Fibroblast of skin of back (primary cell): Measurements from ENCODE around the gene FRAT2.
"Not testable (repeated sequence)": the region's sequence is repeated elsewhere in the genome, so short reads cannot be mapped to it uniquely, and the experiment has no call there.

Source experiments
- DNase-seq: peaks from one replicate; pipeline ENCODE4 v3.0.0-alpha.2; 2013

The FRAT2 gene

DNA sequence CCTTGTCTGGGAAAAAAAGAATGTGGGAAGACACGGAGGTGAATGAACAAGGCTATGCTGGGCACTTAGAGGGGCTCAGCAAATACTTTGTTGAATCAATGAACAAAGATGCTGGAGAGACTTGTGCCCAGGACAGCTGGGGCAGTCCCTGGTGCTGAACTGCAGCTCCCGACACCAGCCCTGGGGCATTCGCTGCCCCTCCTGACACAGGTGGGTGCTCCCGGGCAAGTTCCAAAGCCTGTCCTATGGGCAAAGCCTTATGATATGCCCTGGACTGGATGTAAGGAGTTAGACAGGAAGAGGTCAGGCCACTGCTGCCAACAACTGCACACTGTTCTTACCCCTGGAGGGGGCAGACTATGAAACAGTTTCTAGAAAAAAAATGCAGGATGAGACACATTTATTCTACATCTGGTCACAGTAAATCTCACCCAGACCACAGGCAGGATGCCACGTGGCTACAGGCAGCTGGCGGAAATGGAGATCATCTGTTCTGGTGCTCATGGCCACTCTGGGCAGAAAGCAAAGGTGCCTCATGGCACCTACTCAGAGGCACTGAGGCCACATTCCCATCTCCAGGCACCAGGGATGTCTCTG lies 21.9 kb upstream of the FRAT2 start:
- no peak for DNase-seq

DNA sequence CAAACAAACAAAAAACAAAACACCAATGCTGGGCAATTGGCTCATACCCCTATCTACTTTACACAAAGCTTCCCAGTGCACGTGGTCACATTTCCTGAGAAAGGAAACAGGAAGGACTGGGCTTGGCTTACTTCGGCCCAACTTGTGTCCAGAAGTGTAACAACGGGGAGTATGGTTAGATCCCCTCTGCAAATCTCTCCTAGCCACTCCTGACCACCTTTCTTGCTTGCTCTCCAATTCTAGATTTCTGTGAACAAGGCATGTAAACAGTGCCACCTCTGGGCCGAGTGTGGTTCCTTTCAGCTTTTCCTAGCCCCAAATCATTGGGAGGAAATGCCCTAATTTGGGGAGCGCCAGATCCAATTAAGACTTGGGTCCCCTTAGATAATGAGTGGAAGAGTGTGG lies 21.0 kb upstream of the FRAT2 start:
- no peak for DNase-seq

DNA sequence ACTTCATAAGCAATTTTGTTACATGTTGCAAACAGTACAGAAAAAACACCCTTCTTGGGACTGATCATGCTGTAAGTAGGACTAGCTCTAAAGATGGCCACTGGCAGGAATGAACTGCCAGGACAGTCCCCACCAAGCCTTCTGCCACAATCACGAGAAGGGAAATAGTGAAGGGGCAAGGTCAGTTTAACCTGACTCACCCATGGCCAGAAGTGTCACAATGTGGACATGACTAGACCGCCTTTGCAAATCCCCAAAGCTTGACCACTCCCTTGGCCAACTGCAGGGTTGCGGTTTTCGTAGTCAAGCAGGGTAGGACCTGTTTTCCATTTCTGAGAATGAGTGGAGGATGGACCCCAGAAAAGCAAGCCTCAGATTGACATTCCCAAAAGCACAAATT lies 19.4 kb upstream of the FRAT2 start:
- DNase-seq = no peak

DNA sequence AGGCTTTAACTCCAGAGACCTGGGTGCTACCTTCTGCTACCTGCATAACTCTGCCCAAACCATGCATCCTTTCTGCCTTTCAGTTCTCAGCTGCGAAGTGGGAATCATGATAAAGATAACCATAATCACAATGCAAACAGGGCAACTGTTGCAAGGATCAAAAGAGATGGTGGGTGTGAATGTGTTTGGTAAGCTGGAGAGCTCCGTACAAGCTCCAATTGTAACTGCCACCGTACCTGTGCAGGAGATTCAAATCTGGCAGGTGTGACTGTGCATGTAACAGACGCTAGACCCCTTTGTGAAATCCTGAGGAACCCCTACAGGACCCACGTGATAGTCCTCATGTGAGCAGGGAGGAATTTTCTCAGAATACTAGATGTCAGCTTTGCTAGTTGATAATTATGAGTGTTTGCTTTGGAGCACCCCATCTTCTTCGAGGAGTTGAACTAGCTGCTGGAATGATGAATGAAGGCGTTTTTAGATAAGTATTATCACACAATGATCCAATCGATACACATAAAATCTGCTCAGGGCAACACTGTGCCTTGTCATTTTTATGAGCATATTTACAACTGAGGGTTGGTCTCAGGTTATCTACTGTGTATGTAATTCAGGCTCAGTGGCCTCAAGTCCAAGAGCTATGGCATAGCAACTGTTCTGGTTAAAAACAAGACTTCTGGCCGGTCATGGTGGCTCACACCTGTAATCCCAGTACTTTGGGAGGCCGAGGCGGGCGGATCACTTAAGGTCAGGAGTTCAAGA lies 15.4 kb upstream of the FRAT2 start:
- no peak for DNase-seq

DNA sequence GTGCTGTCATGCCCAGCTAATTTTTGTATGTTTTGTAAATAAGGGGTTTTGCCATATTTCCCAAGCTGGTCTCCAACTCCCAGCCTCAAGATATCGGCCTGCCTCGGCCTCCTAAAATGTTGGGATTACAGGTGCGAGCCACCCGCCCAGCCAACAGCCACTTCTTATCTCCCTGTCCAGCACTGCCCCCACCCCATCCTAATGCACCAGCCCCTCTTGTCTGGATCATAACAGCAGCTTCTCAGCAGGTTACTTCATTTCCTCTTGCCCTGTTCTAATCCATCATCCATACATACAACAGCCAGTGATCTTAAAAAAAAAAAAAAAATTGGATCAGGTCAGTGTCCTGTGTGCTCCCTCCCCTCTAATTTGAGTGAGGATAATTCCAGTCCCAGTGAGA lies 12.8 kb upstream of the FRAT2 start:
- DNase-seq = no peak

DNA sequence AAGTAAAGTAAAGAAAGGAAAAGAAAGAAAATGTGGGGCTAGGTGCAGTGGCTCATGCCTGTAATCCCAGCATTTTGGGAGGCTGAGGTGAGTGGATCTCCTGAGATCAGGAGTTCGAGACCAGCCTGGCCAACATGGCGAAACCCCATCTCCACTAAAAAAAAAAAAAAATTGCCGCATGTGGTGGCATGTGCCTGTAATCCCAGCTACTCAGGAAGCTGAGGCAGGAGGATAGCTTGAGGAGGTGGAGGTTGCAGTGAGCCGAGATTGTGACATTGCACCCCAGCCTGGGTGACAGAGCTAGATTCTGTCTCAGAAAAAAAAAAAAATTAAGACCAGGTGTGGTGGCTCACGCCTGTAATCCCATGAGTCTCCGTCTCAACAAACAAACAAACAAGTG lies 9.1 kb upstream of the FRAT2 start:
- not testable (repeated sequence) for DNase-seq

DNA sequence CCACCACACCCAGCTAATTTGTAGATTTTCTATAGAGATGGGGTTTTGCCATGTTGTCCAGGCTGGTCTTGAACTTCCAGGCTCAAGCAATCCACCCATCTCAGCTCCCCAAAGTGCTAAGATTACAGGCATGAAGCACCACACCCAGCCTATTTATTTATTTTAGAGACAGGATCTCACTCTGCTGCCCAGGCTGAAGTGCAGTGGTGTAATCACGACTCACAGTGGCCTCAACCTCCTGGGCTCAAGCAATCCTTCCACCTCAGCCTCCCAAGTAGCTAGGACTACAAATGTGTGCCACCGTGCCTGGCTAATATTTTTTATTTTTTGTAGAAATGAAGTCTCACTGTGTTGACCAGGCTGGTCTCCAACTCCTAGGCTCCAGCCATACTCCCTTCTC lies 6.9 kb upstream of the FRAT2 start:
- no peak for DNase-seq

DNA sequence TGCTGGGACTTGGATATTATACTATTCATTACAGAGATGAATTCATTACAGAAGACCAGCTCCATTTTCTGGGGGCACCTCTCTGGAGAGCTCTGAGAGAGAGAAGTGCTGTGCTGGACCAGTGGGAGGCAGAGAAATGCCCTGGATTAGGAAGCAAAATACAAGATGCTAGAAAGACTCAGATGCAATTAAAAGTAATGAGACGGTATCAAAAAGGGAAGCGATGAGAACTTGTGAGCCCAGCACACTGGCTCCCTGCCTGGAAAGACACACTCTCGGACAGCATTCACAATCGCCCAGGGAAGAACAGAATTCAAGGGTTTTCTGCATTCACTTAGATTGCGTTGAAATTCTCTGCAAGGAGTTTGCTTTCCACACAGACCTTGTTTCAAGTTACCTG lies 3.5 kb upstream of the FRAT2 start:
- no peak for DNase-seq

DNA sequence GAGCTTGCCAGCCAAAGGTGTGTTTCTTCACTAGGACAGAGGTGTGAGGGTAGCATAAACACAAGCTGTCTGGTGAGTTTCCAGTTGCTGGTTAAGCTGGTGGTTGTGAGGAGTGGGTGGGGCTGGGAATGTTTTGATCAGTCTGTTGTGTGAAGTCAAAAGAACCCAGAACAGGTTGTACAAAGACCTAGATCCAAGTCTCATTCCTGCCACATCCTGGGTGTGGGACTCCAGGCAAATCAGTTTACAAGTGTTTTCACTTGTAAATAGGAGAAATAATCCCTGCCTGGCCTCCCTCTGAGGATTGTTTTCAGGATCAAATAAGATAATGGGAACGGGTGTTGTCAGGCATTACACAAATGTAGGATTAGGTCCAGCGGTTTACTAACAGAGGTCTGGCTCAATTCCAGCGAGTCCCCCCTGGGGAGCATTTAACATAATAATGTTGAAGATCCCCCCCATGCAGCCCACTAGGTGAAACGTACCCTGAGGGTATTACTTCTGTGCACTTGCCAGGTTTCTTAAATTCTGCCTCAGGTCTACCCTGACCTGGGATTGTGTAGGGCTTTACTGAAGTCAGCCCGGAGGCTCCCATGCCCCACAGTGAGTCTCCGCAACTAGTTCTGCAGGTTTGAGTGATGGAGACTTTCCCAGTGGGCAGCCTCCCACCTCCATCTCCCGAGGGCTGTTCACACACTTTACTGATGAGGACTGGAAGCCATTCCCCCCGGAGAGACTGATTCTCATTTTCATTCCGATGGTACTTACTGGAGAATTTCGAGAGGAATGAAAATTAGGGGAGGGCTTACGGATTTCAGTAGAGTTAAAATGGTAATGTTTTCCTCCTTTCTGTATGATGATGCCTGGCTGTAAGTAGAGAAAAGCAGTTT lies 2.7 kb upstream of the FRAT2 start:
- DNase-seq = no peak

DNA sequence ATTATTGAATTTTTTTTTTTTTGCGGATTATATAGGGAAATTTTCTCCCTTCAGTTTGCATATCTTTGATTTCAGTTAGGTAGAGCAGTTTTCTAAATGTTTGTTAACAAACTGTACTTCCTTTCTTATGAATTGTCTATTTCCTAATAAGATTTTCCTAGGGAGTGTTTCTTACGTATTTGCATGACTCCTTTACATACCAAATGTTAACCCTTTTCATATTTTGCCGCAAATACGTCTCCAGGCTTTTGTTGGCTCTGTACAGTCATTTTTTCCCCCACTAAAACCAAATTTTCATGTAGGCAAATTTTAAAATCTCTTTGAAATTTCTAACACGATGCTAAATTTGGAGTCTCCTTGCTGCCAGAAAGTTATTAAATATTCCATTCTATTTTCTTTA lies 1.9 kb upstream of the FRAT2 start:
- DNase-seq = no peak

DNA sequence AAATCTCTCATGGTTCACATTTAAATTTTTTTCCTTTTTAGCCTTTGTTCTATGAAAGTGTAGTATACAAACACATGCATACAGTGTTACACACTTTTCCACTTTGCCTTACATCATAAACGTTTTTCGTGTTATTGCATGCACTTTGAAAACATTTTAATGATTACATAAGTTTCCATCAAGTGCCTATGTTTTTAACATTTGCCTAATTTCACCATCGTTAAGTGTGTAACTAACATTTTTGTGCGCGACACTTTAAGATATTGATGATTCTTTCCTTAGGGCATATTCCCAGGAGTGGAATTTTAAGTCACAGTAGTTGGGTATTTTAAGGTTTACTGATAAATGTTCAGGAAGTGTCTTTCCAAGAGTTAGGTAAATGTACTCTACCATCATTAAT lies 1.5 kb upstream of the FRAT2 start:
- no peak for DNase-seq

DNA sequence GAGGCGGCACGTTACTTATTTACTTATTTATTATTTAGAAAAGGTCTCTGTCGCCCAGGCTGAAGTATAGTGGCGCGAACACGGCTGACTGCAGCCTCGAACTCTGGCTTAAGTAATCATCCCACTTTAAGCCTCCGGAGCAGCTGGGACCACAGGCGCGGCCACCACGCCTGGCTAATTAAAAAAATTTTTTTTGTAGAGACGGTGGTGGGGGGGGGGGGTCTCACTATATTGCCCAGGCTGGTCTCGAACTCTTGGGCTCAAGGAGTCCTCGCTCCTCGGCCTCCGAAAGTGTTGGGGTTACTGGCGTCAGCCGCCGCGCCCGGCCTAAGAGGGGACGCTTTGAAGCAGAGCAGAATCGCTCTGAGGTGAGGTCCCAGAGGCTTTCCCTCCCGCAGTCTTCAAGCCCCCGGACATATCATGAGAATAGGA lies 675 bp upstream of the FRAT2 start:
- no peak for DNase-seq

DNA sequence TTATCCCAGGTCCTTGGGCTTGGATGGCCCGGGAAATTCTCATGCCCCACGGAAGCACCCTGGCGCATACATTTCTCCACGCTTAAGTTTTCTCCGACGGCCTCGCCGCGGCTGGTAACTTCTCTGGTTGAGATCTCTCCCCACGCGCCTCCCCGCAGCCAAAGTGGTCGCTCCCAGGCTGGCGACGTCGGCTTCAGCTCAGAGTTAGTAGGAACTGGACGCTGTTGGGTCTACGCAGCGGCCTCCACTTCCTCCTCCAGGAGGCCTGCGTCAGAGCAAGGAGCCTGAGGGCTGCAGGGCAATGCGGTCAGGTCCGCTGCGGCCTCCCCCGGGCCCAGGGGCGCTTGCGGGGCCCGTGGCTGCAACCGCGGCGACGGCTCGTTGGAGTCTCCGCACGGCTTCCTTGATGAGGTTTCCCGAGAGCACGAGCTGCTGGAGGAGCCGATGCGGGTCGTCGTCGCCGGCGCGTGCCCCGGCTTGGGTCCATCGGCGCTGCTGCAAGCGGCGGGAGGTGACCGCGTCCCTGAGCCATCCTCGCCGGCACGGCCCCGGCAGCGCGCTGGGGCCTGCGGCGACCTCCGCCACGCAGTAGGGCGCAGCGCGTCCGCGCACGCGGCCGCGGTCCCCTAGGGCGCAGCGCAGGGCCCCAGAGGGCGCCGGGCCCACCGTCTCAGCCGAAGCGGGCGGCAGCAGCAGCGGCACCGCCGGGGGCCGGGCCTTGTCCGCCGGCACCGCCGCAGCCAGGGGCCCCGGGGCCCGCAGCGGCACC lies 744 bp downstream of the FRAT2 start:
- DNase-seq = peak; percentile 46

DNA sequence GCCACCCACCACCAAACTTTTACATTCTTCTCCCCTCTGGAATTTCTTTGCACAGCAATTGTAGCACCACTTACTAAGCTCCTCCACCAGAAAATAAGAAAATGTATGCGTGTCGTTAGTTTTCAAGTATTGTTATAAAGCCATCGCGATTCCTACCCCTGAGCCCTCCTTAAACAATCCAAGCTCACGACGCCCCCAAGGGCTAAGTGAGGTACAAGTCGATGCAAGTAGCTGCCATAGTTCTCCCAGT lies 1.3 kb downstream of the FRAT2 start:
- DNase-seq = peak; percentile 44

DNA sequence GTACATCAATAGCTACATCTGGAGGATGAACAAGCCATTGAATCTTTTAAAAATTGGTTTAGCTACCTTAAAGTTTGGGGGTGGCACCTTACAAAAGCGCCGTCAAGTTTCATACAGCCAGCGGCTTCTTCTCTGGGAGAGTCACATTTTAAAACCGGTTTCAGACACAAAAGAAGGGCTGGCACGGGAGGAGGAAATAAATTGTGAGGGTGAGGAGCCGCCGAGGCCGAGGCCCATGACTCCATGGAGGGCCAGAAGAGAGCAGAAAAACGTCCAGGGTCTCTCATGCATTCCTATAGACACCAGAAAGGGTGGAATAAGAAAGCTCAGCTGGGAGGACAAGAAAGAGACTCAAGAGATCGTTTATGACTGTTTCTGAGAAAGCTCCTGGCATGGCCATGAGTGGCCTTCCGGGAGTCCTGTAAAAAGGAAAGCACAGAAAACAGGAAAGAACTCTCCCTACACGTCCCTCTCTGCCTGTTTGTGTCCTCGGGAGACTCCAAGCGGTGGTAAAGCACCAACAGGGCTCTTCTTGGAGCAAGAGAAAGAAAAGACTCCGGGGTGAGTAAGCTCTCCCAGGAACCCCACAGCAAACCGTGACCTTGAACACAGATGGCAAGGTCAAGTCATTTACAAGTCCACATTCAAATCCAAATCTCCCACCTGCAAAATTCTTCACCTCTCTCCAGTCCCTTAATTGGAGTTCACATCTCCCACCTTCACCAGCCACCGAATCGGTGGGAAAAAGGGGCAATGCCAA lies 1.8 kb downstream of the FRAT2 start:
- peak; percentile 78 for DNase-seq

DNA sequence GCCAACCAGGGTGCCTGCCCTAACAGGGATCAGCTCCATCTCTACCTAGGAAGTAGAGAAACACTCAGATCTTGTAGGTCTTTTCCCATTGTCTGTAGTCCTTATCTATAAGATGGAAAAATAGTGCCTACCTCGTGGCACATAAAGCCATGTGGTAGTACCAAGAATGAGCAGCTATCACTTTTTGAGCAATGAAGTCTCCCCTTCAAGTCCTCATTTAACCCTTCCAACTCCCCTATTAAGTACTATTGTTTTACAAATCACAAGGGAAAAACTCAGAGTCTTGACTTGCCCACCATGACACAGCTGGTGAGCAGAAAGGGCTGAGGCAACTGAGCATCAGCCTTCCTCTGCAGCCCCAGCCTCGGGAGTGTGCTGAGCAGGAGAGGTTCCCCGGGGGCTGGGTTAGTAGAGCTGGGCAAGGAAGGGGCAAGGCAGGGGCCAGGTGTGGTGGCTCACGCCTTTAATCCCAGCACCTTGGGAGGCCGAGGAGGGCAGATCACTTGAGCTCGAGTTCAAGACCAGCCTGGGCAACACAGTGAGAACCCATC lies 3.3 kb downstream of the FRAT2 start:
- no peak for DNase-seq

DNA sequence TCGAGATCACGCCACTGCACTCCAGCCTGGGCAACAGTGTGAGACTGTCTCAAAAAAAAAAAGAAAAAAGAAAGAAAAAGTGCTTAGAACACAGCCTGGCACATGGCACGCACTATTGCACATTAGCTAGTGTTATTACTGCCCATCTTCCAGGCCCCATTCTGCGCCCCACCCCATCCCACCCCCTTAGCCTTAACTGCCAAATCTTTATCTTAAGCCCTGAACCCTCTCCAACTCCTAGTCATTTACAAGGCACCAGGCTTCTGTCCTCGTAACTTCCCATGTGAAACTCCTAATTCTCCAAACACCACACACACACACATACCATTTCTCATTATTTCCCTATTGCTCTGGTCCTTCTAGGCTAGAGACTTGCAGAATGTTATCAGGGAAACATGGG lies 4.8 kb downstream of the FRAT2 start:
- no peak for DNase-seq

DNA sequence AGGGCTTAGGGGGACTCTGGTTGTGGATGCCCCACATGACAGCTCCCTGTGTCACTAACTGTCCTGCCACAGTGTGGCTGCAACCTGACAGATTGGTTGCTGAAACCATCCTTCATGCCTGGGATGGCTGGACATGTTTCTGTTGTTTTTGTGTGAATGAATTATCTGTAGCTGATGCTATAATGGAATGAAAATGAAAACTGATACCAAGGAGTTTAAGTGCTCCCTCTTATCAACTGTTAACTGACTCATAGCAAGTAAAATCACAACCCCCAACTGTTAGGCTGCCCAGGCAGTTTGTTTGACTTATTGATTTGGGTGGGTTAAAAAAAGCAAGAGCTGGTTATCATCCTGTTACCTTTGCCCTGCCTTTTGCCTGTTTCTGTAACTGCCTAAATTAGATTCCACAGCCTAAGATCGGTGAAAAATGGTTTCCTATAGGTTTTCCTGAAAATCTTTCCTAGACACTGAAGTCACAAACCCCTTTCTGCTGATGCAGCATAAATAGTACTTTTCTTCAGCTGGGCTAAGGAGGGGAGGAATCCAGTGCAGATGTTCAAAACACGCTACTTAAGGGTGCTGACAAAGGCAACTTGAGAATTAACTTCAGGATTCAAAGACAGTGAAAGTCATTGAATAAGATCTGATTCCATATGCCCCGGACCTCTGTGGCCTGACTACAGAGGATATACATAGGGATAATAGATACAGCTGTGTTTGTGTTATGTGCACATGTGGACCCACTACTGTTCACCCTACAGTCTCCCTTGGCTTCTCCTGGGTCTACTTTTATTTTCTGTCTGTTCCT lies 5.7 kb downstream of the FRAT2 start:
- no peak for DNase-seq

DNA sequence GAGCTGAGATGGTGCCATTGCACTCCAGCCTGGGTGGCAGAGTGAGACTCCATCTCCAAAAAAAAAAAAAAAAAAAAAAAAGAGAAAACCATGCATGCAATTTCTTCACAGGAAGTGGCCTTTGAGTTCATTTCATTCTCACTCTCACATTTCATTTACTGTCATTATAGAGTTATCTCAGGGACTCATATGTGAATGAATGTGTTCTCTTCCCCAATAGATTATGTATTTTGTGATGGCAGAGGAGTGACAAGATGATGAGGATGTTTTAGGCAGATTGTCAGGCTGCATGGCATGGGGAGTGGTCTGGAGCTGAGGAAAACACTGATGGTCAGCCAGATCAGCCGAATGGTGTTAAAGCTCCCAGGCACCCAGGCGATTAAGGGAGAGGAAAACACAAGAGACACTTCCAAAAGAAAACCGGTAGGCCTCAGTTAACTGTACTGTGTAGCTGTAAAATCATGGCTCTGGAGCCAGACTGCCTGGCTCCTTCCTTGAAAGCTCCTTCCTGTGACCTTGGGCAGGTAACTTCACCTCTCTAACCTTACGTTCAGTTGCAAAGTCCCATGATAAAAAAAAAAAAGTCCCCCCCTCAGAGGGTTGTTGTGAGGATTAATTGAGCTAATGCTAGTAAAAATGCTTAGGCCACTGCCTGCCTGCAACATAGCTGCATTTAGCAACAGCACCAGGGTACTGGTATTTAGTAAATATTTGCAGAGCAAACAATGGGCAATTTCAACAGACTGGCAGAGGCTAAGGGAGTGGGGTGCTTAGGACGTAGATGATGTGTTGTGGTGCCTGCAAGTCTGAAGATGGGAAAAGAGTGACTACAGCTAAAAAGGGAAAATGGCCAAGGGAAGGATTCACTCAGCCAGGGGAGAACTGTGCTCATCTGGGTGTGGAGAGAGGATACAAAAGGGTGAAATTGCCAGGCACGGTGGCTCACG lies 6.9 kb downstream of the FRAT2 start:
- no peak for DNase-seq

DNA sequence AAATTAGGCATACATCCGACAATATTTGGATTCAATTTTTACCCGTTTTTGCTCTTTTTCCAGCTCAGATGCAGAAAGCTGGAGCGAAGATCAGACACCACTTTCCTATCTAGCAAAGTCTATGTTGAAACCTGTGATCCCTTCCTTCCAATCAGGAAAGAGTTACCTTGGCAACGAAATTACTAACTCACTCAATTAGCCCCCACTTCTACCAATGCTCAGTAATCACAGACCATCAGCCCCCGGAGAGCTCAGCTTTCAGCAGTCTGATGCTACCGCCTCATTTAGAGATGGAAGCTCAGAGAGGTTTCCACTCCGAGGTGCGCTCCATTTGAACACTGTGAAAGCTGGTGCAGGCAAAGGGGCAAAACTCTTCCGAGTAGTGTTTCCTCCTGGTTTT lies 8.8 kb downstream of the FRAT2 start:
- no peak for DNase-seq
